A172 (cell line): ENCODE results near the gene OPTC. TPM values are rescaled to one million over a fixed set of nuclear protein-coding genes. Genes with fewer than 3 reads are reported as not detected.
"Not testable (repeated sequence)": the region's sequence is repeated elsewhere in the genome, so short reads cannot be mapped to it uniquely, and the experiment has no call there.

Experiments used
- DNase-seq: peaks from one replicate; pipeline ENCODE4 v3.0.0-alpha.2; 2015; ENCODE audit warnings: low spot score
- total RNA-seq: library from RNA; depleted of rRNA; stranded (reverse); fragments of >200 nt; shearing (Covaris generic); gene quantifications from 2 replicates; pipeline ENCODE4 v1.2.3, GENCODE V29; 2014

OPTC gene
- total RNA-seq, 1 experiment from 2014 or later: not detected

GRCh38 chr1:203516906-203517305 is 23.0 kb downstream of the OPTC start:
- no peak for DNase-seq

GRCh38 chr1:203517426-203518110 is 23.6 kb downstream of the OPTC start:
- DNase-seq: no peak

GRCh38 chr1:203518139-203518538 is 24.2 kb downstream of the OPTC start:
- DNase-seq: not testable (repeated sequence)

- DNase-seq: no peak
These were observed 24.6 kb downstream of the OPTC start for GRCh38 chr1:203518541-203518940.

- DNase-seq: no peak
These were observed 25.3 kb downstream of the OPTC start for GRCh38 chr1:203519053-203519840.

GRCh38 chr1:203519896-203520295 is 25.9 kb downstream of the OPTC start:
- DNase-seq: no peak

GRCh38 chr1:203520315-203520714 is 26.4 kb downstream of the OPTC start:
- DNase-seq: peak; percentile 62

GRCh38 chr1:203521074-203521794 is 27.3 kb downstream of the OPTC start:
- DNase-seq: no peak

- no peak for DNase-seq
These were observed 27.9 kb downstream of the OPTC start for GRCh38 chr1:203521812-203522211.

GRCh38 chr1:203522237-203522636 is 28.3 kb downstream of the OPTC start:
- no peak for DNase-seq

GRCh38 chr1:203523667-203524066 is 29.7 kb downstream of the OPTC start:
- DNase-seq: no peak

GRCh38 chr1:203524152-203524551 is 30.2 kb downstream of the OPTC start:
- no peak for DNase-seq

- DNase-seq: no peak
These were observed 30.9 kb downstream of the OPTC start for GRCh38 chr1:203524824-203525223.

GRCh38 chr1:203525685-203526084 is 31.7 kb downstream of the OPTC start:
- no peak for DNase-seq

- DNase-seq: no peak
These were observed 32.2 kb downstream of the OPTC start for GRCh38 chr1:203526130-203526529.

- no peak for DNase-seq
These were observed 32.6 kb downstream of the OPTC start for GRCh38 chr1:203526572-203526971.

GRCh38 chr1:203527013-203527412 is 33.1 kb downstream of the OPTC start:
- no peak for DNase-seq

- DNase-seq: no peak
These were observed 34.1 kb downstream of the OPTC start for GRCh38 chr1:203528063-203528462.

GRCh38 chr1:203528976-203529835 is 35.3 kb downstream of the OPTC start:
- no peak for DNase-seq

GRCh38 chr1:203531063-203531462 is 37.1 kb downstream of the OPTC start:
- no peak for DNase-seq

GRCh38 chr1:203534012-203534411 is 40.1 kb downstream of the OPTC start:
- DNase-seq: no peak

GRCh38 chr1:203534526-203534925 is 40.6 kb downstream of the OPTC start:
- DNase-seq: peak; percentile 97
